ENCODE results near the gene TNFAIP8L3.

The TNFAIP8L3 gene

DNA sequence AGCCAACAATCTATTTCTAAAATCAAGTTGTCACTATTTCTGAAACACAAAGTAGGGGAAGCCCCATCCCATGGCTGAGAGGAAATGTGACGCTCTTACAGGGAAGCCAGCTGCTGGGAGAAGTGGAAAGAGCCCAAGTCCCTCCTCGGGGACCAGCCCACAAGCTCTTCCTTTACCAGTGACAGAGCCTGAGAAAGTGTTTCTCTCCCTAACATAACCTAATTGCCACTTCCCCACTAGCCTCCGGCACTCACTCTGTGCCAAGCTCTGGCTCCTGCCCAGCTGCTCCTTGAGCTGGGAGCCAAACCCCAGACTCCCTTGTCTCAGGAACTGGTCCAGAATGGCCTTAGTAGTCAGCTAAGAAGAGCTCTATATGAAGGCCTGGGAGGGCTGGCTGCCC lies 42.9 kb downstream of the TNFAIP8L3 start:
- no peak for DNase-seq

DNA sequence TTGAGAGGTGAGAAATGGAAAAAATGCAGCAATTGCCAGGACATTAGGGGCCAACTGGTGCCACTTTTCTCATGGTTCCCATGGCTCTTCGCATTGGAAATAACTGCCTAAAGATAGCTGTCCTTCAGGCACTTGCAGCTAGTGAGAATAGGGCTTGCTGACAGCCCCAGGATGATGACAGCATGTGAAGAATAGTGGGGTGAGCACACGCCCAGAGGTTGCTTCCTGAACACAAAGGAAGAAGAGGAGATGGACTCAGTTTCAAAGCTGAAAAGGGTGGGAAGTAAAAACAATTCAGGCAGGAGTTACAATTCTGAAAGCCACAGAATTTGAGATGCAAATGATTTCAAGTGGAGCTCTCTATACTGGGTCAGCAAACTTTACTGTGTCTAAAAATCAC lies 45.6 kb downstream of the TNFAIP8L3 start:
- no peak for DNase-seq

DNA sequence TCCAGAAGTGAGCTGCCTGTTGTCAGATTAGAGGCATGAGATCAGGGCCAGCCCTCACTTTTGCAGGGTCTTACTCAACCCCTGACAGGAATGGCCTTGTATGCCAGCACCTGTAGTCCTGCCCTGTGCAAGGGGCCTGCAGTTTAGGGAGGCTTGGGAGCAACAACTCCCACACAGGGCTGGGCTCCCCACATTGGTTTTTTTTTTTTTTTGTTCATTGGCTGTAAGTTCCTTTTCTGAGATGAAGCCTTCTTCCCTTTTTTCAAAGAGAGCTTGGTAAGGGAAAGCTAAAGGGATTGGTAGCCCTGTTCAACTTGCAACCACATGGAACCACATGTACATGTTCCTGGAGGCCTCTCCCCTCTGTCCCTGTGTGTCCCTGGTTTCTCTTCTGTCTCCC lies 46.4 kb downstream of the TNFAIP8L3 start:
- no peak for DNase-seq

DNA sequence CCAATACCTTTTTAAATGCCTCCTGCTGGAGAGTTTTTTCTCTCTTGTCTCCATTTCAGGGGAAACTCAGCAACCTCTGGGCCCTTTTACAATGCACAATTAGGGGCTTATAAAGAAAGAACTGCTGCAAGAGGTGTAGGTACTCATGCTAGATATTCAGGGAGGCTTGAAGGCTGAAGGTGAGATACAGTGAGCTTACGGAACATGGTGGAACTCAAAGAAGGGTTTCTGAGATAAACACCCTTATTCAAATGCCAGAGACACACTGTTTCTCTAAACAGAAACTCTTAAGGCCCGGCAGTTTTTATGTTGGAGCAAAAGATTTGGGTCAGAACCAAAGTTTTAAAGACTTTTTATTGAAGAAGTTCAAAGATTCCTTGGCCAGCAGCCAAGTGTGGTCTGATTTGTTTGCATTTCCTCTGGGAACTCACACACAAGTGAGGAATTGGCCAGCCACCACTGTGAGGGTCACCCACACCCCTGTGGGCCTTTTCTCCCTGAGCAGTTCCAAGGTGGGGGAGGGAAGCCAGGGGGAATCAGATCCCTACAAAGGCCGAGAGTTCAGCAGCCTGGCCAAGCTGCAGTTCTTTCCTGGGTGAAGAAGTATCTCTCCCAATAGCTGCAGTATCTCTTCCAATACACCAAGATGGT lies 47.8 kb downstream of the TNFAIP8L3 start:
- no peak for DNase-seq

DNA sequence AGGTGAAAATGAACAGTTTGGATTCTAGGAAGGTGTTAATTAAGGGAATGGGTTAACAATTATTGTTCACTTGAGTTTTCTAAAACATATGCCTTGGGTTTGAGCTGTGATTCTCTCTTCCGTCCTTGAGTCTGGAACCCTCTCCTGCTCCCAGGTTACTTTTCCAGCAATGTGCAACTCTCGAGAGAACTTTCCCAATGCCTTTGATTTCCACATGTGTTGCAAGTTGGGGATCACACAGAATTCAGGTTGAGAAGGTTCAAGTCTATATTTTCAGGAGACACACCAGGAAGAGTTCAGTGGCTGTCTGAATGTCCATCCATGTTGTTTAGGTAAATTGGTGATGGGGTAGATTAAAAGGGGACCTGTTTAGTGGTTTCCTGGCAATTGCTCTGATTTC lies 48.7 kb downstream of the TNFAIP8L3 start:
- no peak for DNase-seq

DNA sequence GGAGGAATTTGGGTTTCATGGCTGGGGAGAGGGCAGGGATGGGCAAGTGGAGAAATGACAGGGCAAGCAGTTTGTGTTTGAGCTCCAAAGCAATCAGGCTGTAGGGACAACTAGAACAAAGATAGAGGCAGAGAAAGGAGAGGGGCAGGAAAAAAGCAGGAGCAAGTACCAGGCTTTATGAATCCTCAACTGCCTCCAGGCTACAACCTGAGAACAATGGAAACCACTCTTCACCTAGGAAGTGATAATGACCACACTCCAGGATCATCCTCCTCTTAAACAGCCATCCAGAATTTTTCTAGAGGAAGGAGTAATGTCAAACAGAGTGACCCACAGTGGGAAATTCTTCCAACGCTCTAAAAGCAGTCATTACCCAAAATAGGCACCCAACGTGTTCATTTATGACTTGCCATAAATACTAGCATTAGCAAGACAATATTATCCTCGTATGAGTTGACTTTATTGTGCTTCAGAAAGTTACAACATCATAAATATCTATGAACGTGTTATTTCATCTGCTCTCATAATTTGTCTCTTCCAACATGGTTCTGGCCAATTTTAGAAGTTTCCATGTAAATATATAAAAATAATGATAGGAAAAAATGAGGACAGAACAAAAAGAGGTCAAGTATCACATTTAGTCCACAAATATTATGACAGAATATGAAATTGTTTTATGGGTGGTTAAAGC lies 50.5 kb downstream of the TNFAIP8L3 start:
- DNase-seq: no peak

DNA sequence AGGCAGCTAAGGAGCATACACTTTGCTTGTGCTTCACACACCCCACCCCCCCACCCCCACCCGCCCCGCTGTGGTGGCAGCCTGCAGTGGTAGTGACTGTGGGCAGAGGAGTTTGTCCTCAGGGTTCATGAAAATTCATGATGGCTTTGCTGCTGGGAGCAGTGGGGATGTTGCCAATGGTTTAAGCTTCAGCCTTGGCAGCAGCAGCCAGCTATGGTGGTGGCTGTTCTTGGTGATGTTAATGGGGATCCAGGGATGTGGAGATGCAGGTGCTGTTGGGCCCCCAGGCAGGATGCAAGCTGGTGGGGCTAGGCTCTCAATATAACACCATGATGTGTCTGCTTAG lies 55.8 kb downstream of the TNFAIP8L3 start:
- DNase-seq: no peak

DNA sequence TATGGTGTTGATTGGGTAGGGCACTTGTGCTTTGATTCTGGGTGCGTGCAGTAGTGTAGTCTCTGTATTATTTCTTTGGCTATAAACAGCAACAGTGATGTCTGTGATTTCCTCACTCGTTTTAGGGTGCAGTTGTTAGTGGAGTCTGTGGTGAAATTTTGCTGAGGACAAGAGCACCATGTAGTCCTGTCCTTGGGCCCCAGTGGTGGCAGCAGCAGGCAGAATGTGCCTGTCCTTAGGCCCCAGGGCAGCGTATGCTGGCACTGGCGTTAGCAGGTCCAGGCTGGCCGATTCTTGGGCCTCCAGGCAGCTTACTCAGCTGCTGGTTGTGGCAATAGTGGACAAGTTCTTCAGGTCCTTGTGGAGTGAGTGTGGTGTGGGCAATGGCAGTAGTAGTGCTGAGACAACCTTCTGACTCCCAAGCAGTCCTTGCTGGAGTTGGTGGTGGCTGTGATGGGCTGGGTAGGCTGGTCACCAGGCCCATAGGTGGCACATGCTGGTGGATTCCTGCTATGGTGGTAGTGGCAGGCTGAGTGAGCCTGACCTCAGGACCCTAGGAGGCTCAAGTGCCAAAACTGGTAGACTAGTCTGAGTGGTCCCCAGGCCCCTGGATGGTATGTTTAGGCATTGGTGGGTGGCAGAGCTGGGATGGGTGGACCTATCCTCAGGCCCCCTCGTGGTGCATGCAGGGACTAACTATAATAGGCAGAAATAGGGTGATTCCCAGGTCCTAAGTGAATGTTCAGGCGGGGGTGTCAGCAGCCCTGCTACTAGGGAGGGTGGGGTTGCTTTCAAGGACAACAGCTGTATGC lies 56.3 kb downstream of the TNFAIP8L3 start:
- peak; percentile 17 for DNase-seq

DNA sequence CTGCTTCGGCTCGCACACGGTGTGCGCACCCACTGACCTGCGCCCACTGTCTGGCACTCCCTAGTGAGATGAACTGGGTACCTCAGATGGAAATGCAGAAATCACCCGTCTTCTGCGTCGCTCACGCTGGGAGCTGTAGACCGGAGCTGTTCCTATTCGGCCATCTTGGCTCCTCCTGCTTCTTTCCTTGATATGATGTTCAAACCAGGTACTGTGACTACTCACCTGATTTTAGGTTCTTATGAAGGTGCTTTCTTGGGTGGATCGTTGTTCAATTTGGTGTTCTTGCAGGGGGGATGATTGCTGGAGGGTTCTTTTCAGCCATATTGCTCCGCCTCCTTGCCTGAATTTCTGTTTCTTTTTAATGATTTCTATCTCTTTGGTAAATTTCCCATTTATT lies 57.2 kb downstream of the TNFAIP8L3 start:
- peak; percentile 31 for DNase-seq

DNA sequence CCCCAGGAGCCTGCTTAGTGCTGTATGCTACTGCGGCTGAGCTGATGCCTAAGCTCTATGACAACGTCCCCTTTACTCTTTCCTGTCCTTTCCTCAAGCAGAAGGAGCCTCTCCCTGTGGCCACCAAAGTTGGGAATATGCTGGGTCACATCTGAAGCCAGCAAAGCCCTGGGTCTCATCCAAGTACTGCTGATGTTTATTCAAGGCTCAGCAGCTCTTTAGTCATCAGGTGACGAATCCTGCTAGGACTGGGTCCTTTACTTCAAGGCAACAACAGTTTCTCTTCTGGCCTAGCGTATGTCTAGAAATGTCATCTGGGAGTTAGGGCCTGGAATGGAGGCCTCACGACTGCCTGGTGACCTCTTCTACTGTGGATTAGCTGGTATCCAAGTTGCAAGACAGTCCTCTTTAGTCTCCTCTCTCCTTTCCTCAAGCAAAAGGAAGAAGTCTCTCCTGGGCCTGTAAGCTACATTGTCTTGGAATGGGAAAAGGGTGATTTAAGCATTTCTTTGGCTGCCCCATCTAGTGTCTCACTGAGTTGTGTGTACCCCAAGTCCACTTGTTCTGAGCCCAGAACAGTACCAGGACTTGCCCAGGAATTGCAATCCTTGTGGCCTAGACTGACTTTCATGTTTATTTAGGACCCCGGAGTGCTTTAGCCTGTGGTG lies 63.9 kb downstream of the TNFAIP8L3 start:
- no peak for DNase-seq

DNA sequence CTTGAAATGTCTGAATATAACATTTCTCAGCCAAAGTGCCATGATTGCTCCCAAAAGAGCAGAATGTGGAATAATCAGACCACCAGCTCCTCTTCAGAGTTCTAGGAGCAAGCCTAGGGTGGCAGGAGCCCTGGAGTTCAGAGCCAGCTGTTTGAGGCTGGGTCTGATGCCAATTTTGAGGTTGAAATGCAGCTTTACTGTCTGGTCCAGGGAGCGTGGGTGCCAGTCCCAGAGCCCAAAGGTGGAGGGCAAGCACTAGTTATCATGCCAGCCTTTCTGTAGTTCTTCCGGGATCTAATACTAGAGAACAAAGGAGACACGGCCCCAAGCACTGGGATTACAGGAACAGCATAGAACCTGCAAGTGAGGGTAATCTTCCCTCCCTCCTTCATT lies 69.3 kb downstream of the TNFAIP8L3 start:
- DNase-seq: no peak

DNA sequence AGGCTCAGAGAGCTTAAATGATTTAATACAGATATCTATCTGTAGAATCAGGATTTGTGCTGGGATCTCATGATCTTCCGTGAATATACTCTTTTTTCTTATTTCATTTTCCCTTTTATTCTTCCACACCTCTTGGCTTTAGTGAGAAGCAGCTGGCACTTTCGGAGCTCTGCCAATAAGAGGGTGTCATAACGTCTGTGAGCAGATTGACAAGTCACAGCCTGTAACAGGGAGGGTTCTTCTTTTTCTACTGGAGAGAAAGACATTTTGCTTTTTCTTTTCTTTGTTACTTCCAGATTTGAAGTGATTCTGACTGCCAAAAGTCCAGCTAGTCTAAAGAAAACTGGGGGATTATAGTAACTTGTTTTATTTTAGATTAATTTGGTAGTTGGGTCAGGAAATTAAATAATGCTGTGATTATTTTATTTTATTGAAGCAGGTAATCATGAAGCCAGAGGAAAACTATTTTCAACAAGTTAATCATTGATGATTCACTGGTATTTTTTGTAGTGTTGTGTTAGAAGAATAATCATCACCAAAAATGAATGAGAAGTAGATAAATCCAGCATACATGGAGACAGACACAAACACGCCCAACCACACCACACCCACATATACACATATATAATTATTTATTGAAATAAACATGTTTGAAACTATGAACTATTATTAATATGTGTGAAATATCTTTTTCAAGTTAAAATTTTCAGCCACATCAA lies 69.8 kb downstream of the TNFAIP8L3 start:
- no peak for DNase-seq

DNA sequence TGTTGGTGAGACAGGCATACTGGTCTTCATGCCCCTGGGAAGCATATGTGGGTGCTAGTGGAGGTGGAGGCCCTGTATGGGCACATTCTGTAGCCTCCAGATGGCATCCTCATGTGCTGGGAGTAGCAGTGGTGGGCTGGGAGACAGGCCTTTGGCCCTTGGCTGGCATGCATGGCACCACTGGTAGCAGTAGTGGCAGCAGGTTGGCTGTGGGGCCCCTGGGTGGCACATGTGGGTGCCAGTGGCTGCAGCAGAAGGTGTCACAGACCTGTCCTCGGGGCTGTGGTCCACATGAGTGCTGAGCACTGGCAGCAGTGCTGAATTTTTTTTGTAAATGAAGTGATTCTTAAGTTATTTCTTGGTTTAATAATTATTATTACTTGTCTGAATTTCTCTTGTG lies 71.2 kb downstream of the TNFAIP8L3 start:
- no peak for DNase-seq

DNA sequence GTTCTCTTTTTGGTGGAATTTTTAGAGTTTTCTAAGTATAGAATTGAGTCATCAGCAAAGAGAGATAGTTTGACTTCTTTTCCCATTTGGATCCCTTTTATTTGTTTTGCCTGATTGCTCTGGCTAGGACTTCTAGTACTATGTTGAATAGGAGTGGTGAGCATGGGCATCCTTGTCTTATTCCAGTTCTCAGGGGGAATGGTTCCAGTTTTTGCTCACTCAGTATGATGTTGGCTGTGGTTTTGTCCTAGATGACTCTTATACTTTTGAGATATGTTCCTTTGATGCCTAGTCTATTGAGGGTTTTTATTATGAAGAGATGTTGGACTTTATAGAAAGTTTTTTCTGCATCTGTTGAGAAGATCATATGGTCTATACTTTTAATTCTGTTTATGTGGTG lies 72.5 kb downstream of the TNFAIP8L3 start:
- no peak for DNase-seq

DNA sequence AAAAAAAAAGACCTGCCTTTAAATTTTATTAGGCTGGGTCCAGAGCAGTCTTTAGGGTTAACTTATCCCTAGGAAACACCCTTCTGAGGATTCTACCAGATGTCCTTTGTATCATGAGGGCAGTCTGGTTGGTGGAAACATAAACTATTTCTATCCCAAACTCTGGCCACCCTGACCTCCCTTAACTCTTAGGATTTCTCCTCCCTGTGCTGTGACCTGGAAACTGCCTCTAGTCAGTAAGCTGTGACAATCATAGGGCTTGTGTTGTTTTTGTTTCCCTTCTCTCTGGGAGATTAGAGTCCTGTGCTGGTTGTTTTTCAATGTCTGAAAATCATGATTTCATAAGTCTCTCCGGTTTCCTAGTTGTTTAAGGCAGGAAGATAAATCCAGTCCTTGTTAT lies 78.1 kb downstream of the TNFAIP8L3 start:
- no peak for DNase-seq

DNA sequence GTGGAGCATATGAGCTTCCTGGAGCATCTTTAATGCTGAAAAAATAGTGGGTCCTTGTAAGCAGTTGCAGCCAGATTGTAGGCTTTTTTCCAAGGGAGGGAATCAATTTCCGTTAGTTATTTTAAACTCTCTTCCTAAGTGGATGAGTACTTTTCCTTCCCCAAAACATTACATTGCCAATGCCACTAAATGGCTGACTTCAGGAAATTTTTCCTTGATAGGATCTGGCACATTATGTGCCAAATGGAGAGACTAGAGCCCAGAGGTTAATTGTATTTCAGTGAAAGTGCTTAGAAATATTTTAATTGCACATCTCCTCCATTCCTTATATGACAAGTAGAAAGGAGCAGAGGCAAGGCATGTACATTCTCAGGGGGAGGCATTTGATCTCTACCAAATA lies 83.5 kb downstream of the TNFAIP8L3 start:
- no peak for DNase-seq

DNA sequence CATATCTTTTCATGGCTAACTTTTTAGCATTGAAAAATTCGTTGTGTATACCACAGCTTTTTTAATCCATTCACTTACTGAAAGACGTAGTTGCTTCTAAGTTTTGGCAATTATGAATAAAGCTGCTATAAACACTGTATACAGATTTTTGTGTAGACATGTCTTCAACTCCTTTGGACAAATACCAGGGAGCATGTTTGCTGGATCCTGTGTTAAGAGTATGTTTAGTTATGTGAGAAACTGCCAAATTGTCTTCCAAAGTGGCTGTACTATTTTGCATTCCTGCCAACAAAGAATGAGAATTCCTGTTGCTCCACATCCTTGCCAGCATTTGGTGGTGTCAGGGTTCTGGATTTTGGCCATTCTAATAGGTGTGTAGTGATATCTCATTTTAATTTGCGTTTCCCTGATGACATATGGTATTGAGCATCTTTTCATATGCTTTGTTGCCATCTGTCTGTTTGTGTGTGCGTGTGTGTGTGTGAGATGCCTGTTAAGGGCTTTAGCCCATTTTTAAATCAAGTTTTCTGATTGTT lies 87.5 kb downstream of the TNFAIP8L3 start:
- DNase-seq: no peak

Data from NCI-H345 (cell line).